Liver (tissue), 9 donors: Measurements from ENCODE around the gene C2CD2. TPM values are rescaled to one million over a fixed set of nuclear protein-coding genes. Genes with fewer than 3 reads are reported as not detected.

ENCODE experiments used
- DNase-seq: peaks from one replicate; pipeline ENCODE4 v3.0.0-alpha.2; 2017; ENCODE audit warnings: low spot score
- H3K27ac ChIP-seq, 2 donors: one replicate each; pipeline ENCODE4 v1.7.0; 2013; ENCODE audit warnings: inconsistent platforms in 2 of 2, low read length in 2 of 2, control low read depth in 1 of 2, low read depth in 1 of 2, mild to moderate bottlenecking in 1 of 2
- H3K27me3 ChIP-seq, 4 donors: one replicate each; pipeline versions ENCODE4 v1.6.1 to v1.7.0; 2013; ENCODE audit warnings: low read length in 3 of 4, inconsistent platforms in 1 of 4, mild to moderate bottlenecking in 1 of 4, moderate library complexity in 1 of 4; ENCODE audit not compliant: control insufficient read depth in 4 of 4, insufficient read depth in 4 of 4
- H3K36me3 ChIP-seq, 4 donors: one replicate each; pipeline versions ENCODE4 v1.6.1 to v1.7.0; 2013; ENCODE audit warnings: low read length in 3 of 4, mild to moderate bottlenecking in 3 of 4, low read depth in 1 of 4, moderate library complexity in 1 of 4; ENCODE audit not compliant: control insufficient read depth in 4 of 4, insufficient read depth in 3 of 4
- H3K4me1 ChIP-seq, 4 donors: one replicate each; pipeline versions ENCODE4 v1.6.1 to v1.7.0; 2013; ENCODE audit warnings: low read length in 3 of 4, mild to moderate bottlenecking in 3 of 4, moderate library complexity in 1 of 4; ENCODE audit not compliant: control insufficient read depth in 4 of 4, insufficient read depth in 4 of 4
- H3K4me3 ChIP-seq, 3 donors: one replicate each; pipeline versions ENCODE4 v1.6.1 to v1.7.0; 2013; ENCODE audit warnings: low read length in 3 of 3, control low read depth in 1 of 3, low read depth in 1 of 3, mild to moderate bottlenecking in 1 of 3
- H3K9ac ChIP-seq, 2 donors: one replicate each; pipeline ENCODE4 v1.7.0; 2013; ENCODE audit warnings: low read length in 2 of 2, mild to moderate bottlenecking in 2 of 2, moderate library complexity in 2 of 2, control low read depth in 1 of 2, low read depth in 1 of 2
- H3K9me3 ChIP-seq, 4 donors: one replicate each; pipeline versions ENCODE4 v1.6.1 to v1.7.0; 2013; ENCODE audit warnings: low read length in 3 of 4; ENCODE audit not compliant: control insufficient read depth in 4 of 4
- FOXA1 ChIP-seq: IDR thresholded peaks from 2 replicates; pipeline ENCODE4 v1.6.1; 2016; ENCODE audit warnings: antibody characterized with exemption
- HNF4G ChIP-seq: IDR thresholded peaks from 2 replicates; pipeline ENCODE4 v1.6.1; 2016; ENCODE audit warnings: antibody characterized with exemption
- NR2F2 ChIP-seq: IDR thresholded peaks from 2 replicates; pipeline ENCODE4 v1.6.1; 2016; ENCODE audit warnings: antibody characterized with exemption
- RXRA ChIP-seq, 2 donors: IDR thresholded peaks; 2 replicates each; pipeline ENCODE4 v1.6.1; 2017 to 2018; ENCODE audit warnings: antibody characterized with exemption in 2 of 2, mild to moderate bottlenecking in 1 of 2
- TAF1 ChIP-seq: conservative IDR thresholded peaks from 2 replicates; pipeline ENCODE4 v1.6.1; 2016; ENCODE audit warnings: antibody characterized with exemption, mild to moderate bottlenecking
- WGBS: extraction: QIAGEN DNeasy Blood & Tissue Kit; methylation state at CpG from one replicate; pipeline ENCODE4 v1.1.7; 2013; 5-methylcytosine and 5-hydroxymethylcytosine counted together
- polyA plus RNA-seq, 2 donors: library from polyadenylated mRNA; stranded (reverse) in 1 of 2; unstranded in 1 of 2; fragments of 200-250 nt in 1 of 2; fragments of >200 nt in 1 of 2; fragmentation: Nextera tagmentation in 1 of 2; extraction: Ambion mirVana in 1 of 2; gene quantifications; one replicate each; pipeline versions ENCODE4 v1.2.1 to v1.2.3, GENCODE V29; 2013 to 2015
- total RNA-seq, 2 donors: library from RNA; depleted of rRNA; stranded (reverse); fragments of >200 nt; gene quantifications; one replicate each; pipeline ENCODE4 v1.2.3, GENCODE V29; 2014
- TF ChIP-seq, protein P1 (sequence below): IDR thresholded peaks from 2 replicates; pipeline ENCODE4 v1.6.1; 2016; ENCODE audit warnings: antibody characterized with exemption
- TF ChIP-seq, protein P2 (sequence below): IDR thresholded peaks from 2 replicates; pipeline ENCODE4 v1.6.1; 2016; ENCODE audit warnings: antibody characterized with exemption
- TF ChIP-seq, protein P3 (sequence below): fragments of 150-350 bp; IDR thresholded peaks from 2 replicates; pipeline ENCODE4 v1.5.1; 2017; ENCODE audit warnings: improper control_type of control experiment, low read depth, low read length; ENCODE audit not compliant: missing input control
- TF ChIP-seq, protein P4 (sequence below): IDR thresholded peaks from 2 replicates; pipeline ENCODE4 v1.6.1; 2016; ENCODE audit warnings: antibody characterized with exemption, mild to moderate bottlenecking
- donor health status: healthy.
- donor health status: healthy.
- donor health status: healthy.
- donor health status: healthy.
- donor health status: healthy.

Gene C2CD2
- total and polyA plus RNA-seq, 4 donors = 2.9 to 17.9 (median 6.0) TPM

DNA sequence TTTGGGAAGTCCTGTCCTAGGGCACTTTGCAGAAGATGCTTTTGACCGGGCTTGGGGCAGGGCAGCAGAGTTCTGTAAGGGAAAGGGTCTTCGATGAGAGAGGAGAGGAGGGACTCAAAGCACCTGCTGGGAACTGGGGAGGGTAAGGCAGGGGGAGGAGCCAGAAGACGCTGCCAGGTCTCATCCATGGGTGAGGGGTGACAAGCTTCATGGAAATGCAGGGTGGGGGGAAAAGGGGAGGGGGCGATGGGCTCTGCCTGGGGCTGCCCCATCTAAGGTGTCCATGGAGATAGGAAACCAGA, 20.9 kb upstream of the C2CD2 start:
- no peak for DNase-seq
- Histone ChIP-seq H3K4me3 (no peak overlapping the region), H3K9me3 (peaks cover 0 to 2% (median 0%) of the 10 kb centered on the region in 4 donors), H3K27ac (no peak overlapping the region), H3K36me3 (no peaks in the 10 kb centered on the region), H3K9ac (no peak overlapping the region), H3K4me1 (peaks cover 0 to 3% (median 0%) of the 10 kb centered on the region in 4 donors), H3K27me3 (no peaks in the 10 kb centered on the region)
- 95% methylated on average over 4 of the region's 4 CpGs for WGBS
- no peak for TF ChIP-seq NR2F2
- TF ChIP-seq, protein P1, sequence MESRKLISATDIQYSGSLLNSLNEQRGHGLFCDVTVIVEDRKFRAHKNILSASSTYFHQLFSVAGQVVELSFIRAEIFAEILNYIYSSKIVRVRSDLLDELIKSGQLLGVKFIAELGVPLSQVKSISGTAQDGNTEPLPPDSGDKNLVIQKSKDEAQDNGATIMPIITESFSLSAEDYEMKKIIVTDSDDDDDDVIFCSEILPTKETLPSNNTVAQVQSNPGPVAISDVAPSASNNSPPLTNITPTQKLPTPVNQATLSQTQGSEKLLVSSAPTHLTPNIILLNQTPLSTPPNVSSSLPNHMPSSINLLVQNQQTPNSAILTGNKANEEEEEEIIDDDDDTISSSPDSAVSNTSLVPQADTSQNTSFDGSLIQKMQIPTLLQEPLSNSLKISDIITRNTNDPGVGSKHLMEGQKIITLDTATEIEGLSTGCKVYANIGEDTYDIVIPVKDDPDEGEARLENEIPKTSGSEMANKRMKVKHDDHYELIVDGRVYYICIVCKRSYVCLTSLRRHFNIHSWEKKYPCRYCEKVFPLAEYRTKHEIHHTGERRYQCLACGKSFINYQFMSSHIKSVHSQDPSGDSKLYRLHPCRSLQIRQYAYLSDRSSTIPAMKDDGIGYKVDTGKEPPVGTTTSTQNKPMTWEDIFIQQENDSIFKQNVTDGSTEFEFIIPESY = no peak
- TF ChIP-seq RXRA (IDR thresholded peaks at IDR 0.05) = no peak
- TF ChIP-seq, protein P2, sequence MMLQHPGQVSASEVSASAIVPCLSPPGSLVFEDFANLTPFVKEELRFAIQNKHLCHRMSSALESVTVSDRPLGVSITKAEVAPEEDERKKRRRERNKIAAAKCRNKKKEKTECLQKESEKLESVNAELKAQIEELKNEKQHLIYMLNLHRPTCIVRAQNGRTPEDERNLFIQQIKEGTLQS = no peak
- no peak for TF ChIP-seq FOXA1

DNA sequence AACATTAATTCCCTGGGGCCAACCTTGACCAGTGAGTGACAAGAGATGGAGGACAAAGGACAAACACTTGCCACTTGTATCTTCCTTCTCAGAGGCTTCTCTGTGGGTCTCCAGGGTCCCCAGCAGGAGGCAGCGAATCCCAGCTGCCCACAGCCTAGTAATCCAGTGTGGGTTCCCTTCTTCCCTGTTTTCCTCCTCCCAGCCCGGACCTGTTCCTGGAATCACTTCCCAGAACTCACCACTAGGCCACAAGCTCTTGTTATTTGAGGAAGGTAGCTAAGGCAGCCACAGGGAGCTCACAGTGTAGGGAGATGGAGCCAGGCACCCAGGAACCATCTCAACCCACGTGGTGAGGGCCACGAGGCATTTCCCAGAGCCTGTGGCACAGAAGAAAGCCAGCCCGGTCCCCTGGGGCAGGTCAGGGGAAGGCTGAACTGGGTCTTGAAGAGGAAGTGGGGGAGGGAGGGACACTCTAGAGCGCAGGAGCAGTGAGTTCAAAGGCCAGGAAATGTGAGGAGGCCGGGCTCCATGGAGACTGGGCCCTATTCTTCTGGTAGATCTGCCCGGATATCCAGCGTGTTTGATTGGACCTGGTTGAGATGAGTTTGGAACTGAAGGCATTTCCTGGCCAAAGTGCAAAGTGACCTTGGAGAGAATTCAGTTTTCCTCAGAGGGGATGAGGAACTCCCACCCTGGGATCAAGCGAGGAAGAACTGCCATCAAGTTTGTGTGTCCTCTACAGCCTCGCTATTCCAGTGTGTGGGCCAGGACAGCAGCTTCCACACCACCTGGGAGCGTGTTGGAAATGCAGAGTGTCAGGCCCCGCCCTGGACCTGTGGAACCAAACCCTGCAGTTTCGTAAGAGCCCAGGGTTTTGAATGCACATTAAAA, 20.3 kb upstream of the C2CD2 start:
- TF ChIP-seq, protein P3, sequence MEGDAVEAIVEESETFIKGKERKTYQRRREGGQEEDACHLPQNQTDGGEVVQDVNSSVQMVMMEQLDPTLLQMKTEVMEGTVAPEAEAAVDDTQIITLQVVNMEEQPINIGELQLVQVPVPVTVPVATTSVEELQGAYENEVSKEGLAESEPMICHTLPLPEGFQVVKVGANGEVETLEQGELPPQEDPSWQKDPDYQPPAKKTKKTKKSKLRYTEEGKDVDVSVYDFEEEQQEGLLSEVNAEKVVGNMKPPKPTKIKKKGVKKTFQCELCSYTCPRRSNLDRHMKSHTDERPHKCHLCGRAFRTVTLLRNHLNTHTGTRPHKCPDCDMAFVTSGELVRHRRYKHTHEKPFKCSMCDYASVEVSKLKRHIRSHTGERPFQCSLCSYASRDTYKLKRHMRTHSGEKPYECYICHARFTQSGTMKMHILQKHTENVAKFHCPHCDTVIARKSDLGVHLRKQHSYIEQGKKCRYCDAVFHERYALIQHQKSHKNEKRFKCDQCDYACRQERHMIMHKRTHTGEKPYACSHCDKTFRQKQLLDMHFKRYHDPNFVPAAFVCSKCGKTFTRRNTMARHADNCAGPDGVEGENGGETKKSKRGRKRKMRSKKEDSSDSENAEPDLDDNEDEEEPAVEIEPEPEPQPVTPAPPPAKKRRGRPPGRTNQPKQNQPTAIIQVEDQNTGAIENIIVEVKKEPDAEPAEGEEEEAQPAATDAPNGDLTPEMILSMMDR = no peak
- TF ChIP-seq FOXA1 = no peak
- TF ChIP-seq HNF4G = no peak
- peak; percentile 89 for TF ChIP-seq NR2F2
- TF ChIP-seq, protein P1 = no peak
- no peak for TF ChIP-seq TAF1
- TF ChIP-seq, protein P4, sequence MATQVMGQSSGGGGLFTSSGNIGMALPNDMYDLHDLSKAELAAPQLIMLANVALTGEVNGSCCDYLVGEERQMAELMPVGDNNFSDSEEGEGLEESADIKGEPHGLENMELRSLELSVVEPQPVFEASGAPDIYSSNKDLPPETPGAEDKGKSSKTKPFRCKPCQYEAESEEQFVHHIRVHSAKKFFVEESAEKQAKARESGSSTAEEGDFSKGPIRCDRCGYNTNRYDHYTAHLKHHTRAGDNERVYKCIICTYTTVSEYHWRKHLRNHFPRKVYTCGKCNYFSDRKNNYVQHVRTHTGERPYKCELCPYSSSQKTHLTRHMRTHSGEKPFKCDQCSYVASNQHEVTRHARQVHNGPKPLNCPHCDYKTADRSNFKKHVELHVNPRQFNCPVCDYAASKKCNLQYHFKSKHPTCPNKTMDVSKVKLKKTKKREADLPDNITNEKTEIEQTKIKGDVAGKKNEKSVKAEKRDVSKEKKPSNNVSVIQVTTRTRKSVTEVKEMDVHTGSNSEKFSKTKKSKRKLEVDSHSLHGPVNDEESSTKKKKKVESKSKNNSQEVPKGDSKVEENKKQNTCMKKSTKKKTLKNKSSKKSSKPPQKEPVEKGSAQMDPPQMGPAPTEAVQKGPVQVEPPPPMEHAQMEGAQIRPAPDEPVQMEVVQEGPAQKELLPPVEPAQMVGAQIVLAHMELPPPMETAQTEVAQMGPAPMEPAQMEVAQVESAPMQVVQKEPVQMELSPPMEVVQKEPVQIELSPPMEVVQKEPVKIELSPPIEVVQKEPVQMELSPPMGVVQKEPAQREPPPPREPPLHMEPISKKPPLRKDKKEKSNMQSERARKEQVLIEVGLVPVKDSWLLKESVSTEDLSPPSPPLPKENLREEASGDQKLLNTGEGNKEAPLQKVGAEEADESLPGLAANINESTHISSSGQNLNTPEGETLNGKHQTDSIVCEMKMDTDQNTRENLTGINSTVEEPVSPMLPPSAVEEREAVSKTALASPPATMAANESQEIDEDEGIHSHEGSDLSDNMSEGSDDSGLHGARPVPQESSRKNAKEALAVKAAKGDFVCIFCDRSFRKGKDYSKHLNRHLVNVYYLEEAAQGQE = no peak
- no peaks in the 10 kb centered on the region for H3K27me3 ChIP-seq
- H3K4me1 ChIP-seq = peaks cover 0 to 3% (median 0%) of the 10 kb centered on the region in 4 donors
- no peak overlapping the region for H3K4me3 ChIP-seq
- H3K27ac ChIP-seq = no peak overlapping the region
- peak; percentile 32 for DNase-seq
- no peaks in the 10 kb centered on the region for H3K9me3 ChIP-seq
- H3K36me3 ChIP-seq = no peaks in the 10 kb centered on the region
- no peak overlapping the region for H3K9ac ChIP-seq
- WGBS = 73% methylated on average over 14 of the region's 14 CpGs
